SK-N-SH (cell line): ENCODE data around the gene STX1A. TPM values are rescaled to one million over a fixed set of nuclear protein-coding genes. Genes with fewer than 3 reads are reported as not detected.
"Not testable (repeated sequence)": the region's sequence is repeated elsewhere in the genome, so short reads cannot be mapped to it uniquely, and the experiment has no call there.

Experiments
- CTCF ChIA-PET: fragments of 300-600, 350-600 bp; formaldehyde crosslinking; extraction: SDS; loops from one replicate; lab custom pipeline; 2021; lab: Yijun Ruan, JAX
- POLR2A ChIA-PET: fragments of 350-600 bp; sonication (Branson Sonifier 250); formaldehyde crosslinking; extraction: SDS; loops from one replicate; lab custom pipeline; 2020; ENCODE audit warnings: antibody characterized with exemption, inconsistent platforms; lab: Yijun Ruan, JAX
- DNase-seq: peaks from one replicate; pipeline ENCODE4 v3.0.0; 2012
- H2AFZ ChIP-seq: fragments of 200-600 bp; sonication (generic); 2 replicates; pipeline ENCODE4 v1.8.1; 2016; ENCODE audit warnings: antibody characterized with exemption, mild to moderate bottlenecking, low read depth
- H3F3A ChIP-seq: fragments of 200-600 bp; sonication (generic); replicated peaks from 2 replicates; pipeline ENCODE3; 2016; ENCODE audit warnings: antibody characterized with exemption, mild to moderate bottlenecking; ENCODE audit not compliant: insufficient read depth
- H3K27ac ChIP-seq, 2 experiments: fragments of 200-500 bp in 1 of 2; fragments of 200-600 bp in 1 of 2; sonication (Bioruptor generic) in 1 of 2; sonication (generic), shearing (Covaris generic) in 1 of 2; 2 replicates each; pipeline versions ENCODE4 v1.5.1 to v1.6.1; 2014 to 2016; ENCODE audit warnings: low read depth in 2 of 2, inconsistent platforms in 1 of 2, low read length in 1 of 2, mild to moderate bottlenecking in 1 of 2, mixed read lengths in 1 of 2
- H3K27me3 ChIP-seq: fragments of 200-600 bp; sonication (generic), shearing (Covaris generic); 2 replicates; pipeline ENCODE4 v1.6.1; 2016; ENCODE audit warnings: mixed run types; ENCODE audit not compliant: insufficient read depth
- H3K36me3 ChIP-seq, 2 experiments: fragments of 200-500 bp in 1 of 2; fragments of 200-600 bp in 1 of 2; sonication (Bioruptor generic) in 1 of 2; sonication (generic) in 1 of 2; replicated peaks in 1 of 2; 2 replicates each; pipeline versions ENCODE3 to v1.5.1; 2014 to 2016; ENCODE audit warnings: low read length in 1 of 2, mild to moderate bottlenecking in 1 of 2; ENCODE audit not compliant: insufficient read depth in 2 of 2, control insufficient read depth in 1 of 2
- H3K4me1 ChIP-seq, 2 experiments: fragments of 200-500 bp in 1 of 2; fragments of 200-600 bp in 1 of 2; sonication (Bioruptor generic) in 1 of 2; sonication (generic), shearing (Covaris generic) in 1 of 2; 2 replicates each; pipeline versions ENCODE4 v1.5.1 to v1.6.1; 2014 to 2016; ENCODE audit warnings: low read depth in 1 of 2, low read length in 1 of 2, mixed run types in 1 of 2; ENCODE audit not compliant: insufficient read depth in 2 of 2, control insufficient read depth in 1 of 2
- H3K4me2 ChIP-seq: fragments of 200-600 bp; sonication (generic), shearing (Covaris generic); 2 replicates; pipeline ENCODE4 v1.6.1; 2017; ENCODE audit warnings: mixed run types
- H3K4me3 ChIP-seq, 2 experiments: fragments of 200-500 bp in 1 of 2; fragments of 200-600 bp in 1 of 2; sonication (Bioruptor generic) in 1 of 2; sonication (generic), shearing (Covaris generic) in 1 of 2; 2 replicates each; pipeline versions ENCODE4 v1.5.1 to v1.8.1; 2014 to 2016; ENCODE audit warnings: low read depth in 2 of 2, inconsistent platforms in 1 of 2, low read length in 1 of 2, mild to moderate bottlenecking in 1 of 2, mixed read lengths in 1 of 2, moderate library complexity in 1 of 2
- H3K79me2 ChIP-seq: fragments of 200-600 bp; sonication (generic); 2 replicates; pipeline ENCODE4 v1.8.1; 2017; ENCODE audit warnings: mild to moderate bottlenecking; ENCODE audit not compliant: insufficient read depth
- H3K9ac ChIP-seq: fragments of 200-600 bp; sonication (generic); 2 replicates; pipeline ENCODE4 v1.6.1; 2017; ENCODE audit warnings: mixed run types
- H3K9me2 ChIP-seq: fragments of 200-600 bp; sonication (generic); 2 replicates; pipeline ENCODE4 v1.6.1; 2017; ENCODE audit warnings: mixed run types
- H3K9me3 ChIP-seq: fragments of 200-600 bp; sonication (generic); 2 replicates; pipeline ENCODE4 v1.6.1; 2017; ENCODE audit warnings: mixed run types, mild to moderate bottlenecking, moderate library complexity
- H4K20me1 ChIP-seq: fragments of 200-600 bp; sonication (generic); 2 replicates; pipeline ENCODE4 v1.6.1; 2017; ENCODE audit warnings: mild to moderate bottlenecking, mixed run types; ENCODE audit not compliant: insufficient read depth
- CHD2 ChIP-seq: fragments of 150-350 bp; IDR thresholded peaks from 2 replicates; pipeline ENCODE4 v1.6.1; 2018; ENCODE audit warnings: low read length; ENCODE audit not compliant: partially characterized antibody
- EP300 ChIP-seq, 2 experiments: IDR thresholded peaks; 2 replicates each; pipeline versions ENCODE4 v1.4.0 to v1.6.1; 2012; ENCODE audit warnings: borderline replicate concordance in 1 of 2, low read depth in 1 of 2, low read length in 1 of 2
- EZH2phosphoT487 ChIP-seq: fragments of 200-600 bp; sonication (generic); IDR thresholded peaks from 2 replicates; pipeline ENCODE4 v1.6.1; 2017; ENCODE audit warnings: low read depth, mixed run types, mild to moderate bottlenecking, antibody characterized with exemption, moderate library complexity, borderline replicate concordance
- FOXM1 ChIP-seq: IDR thresholded peaks from 2 replicates; pipeline ENCODE4 v1.4.0; 2012; ENCODE audit warnings: low read depth, mild to moderate bottlenecking
- GABPA ChIP-seq: IDR thresholded peaks from 2 replicates; pipeline ENCODE4 v1.4.0; 2012; ENCODE audit warnings: low read depth, mild to moderate bottlenecking
- RXRA ChIP-seq: IDR thresholded peaks from 2 replicates; pipeline ENCODE4 v1.4.0; 2012; ENCODE audit warnings: low read depth, mild to moderate bottlenecking, borderline replicate concordance
- TAF1 ChIP-seq: IDR thresholded peaks from 2 replicates; pipeline ENCODE4 v1.6.1; 2012; ENCODE audit warnings: low read depth, mild to moderate bottlenecking, low read length, moderate library complexity, borderline replicate concordance
- TCF12 ChIP-seq: IDR thresholded peaks from 2 replicates; pipeline ENCODE4 v1.4.0; 2012
- TEAD4 ChIP-seq: IDR thresholded peaks from 2 replicates; pipeline ENCODE4 v1.4.0; 2012; ENCODE audit warnings: mild to moderate bottlenecking, borderline replicate concordance; ENCODE audit not compliant: insufficient read depth
- USF2 ChIP-seq: fragments of 150-350 bp; IDR thresholded peaks from 2 replicates; pipeline ENCODE4 v1.6.1; 2017; ENCODE audit warnings: antibody characterized with exemption, low read length, low read depth, borderline replicate concordance
- WGBS: methylation state at CpG from one replicate; pipeline ENCODE4 v1.1.6; 2017; ENCODE audit warnings: low lambda C conversion rate; 5-methylcytosine and 5-hydroxymethylcytosine counted together
- polyA plus RNA-seq, 3 experiments: library from polyadenylated mRNA; depleted of rRNA; stranded (reverse); fragments of >200 nt; gene quantifications; 2 replicates each; pipeline ENCODE4 v1.2.3, GENCODE V29; 2012
- TF ChIP-seq, protein P1 (sequence below): IDR thresholded peaks from 2 replicates; pipeline ENCODE4; 2012
- TF ChIP-seq, protein P2 (sequence below): IDR thresholded peaks from 2 replicates; pipeline ENCODE4 v1.4.0; 2012; ENCODE audit warnings: low read depth, borderline replicate concordance
- TF ChIP-seq, protein P3 (sequence below): IDR thresholded peaks from 2 replicates; pipeline ENCODE4 v1.6.1; 2012; ENCODE audit warnings: mild to moderate bottlenecking, low read depth, low read length, moderate library complexity

STX1A gene
- polyA plus RNA-seq, 1 of the 3 experiments (the other 2 are of a cell fraction) = 91.1 TPM

GRCh38 chr7:73659983-73660382 is 59.5 kb downstream of the STX1A start:
- TF ChIP-seq CHD2 (no peak), TAF1 (no peak), GABPA (no peak), USF2 (no peak), EZH2phosphoT487 (no peak), TEAD4 (no peak), EP300 (IDR thresholded peaks at IDR 0.05; ENCODE audit: borderline replicate concordance in 1 of 2, low read depth in 1 of 2, low read length in 1 of 2) (no peak), TCF12 (no peak), RXRA (no peak), FOXM1 (no peak)
- TF ChIP-seq, protein P1, sequence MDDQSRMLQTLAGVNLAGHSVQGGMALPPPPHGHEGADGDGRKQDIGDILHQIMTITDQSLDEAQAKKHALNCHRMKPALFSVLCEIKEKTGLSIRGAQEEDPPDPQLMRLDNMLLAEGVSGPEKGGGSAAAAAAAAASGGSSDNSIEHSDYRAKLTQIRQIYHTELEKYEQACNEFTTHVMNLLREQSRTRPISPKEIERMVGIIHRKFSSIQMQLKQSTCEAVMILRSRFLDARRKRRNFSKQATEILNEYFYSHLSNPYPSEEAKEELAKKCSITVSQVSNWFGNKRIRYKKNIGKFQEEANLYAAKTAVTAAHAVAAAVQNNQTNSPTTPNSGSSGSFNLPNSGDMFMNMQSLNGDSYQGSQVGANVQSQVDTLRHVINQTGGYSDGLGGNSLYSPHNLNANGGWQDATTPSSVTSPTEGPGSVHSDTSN = no peak
- TF ChIP-seq, protein P2, sequence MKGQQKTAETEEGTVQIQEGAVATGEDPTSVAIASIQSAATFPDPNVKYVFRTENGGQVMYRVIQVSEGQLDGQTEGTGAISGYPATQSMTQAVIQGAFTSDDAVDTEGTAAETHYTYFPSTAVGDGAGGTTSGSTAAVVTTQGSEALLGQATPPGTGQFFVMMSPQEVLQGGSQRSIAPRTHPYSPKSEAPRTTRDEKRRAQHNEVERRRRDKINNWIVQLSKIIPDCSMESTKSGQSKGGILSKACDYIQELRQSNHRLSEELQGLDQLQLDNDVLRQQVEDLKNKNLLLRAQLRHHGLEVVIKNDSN = no peak
- TF ChIP-seq, protein P3, sequence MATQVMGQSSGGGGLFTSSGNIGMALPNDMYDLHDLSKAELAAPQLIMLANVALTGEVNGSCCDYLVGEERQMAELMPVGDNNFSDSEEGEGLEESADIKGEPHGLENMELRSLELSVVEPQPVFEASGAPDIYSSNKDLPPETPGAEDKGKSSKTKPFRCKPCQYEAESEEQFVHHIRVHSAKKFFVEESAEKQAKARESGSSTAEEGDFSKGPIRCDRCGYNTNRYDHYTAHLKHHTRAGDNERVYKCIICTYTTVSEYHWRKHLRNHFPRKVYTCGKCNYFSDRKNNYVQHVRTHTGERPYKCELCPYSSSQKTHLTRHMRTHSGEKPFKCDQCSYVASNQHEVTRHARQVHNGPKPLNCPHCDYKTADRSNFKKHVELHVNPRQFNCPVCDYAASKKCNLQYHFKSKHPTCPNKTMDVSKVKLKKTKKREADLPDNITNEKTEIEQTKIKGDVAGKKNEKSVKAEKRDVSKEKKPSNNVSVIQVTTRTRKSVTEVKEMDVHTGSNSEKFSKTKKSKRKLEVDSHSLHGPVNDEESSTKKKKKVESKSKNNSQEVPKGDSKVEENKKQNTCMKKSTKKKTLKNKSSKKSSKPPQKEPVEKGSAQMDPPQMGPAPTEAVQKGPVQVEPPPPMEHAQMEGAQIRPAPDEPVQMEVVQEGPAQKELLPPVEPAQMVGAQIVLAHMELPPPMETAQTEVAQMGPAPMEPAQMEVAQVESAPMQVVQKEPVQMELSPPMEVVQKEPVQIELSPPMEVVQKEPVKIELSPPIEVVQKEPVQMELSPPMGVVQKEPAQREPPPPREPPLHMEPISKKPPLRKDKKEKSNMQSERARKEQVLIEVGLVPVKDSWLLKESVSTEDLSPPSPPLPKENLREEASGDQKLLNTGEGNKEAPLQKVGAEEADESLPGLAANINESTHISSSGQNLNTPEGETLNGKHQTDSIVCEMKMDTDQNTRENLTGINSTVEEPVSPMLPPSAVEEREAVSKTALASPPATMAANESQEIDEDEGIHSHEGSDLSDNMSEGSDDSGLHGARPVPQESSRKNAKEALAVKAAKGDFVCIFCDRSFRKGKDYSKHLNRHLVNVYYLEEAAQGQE = no peak
- Histone ChIP-seq H3K9me3 (no peaks in the 10 kb centered on the region), H3K4me1 (no peaks in the 10 kb centered on the region), H3K27me3 (peaks cover 37% of the 10 kb centered on the region; the same call in 1 of the 2 replicates), H3K4me2 (no peak overlapping the region), H2AFZ (no peak overlapping the region), H4K20me1 (no peaks in the 10 kb centered on the region), H3K79me2 (no peaks in the 10 kb centered on the region), H3K9ac (no peak overlapping the region), H3K9me2 (no peaks in the 10 kb centered on the region), H3K27ac (no peak overlapping the region), H3K4me3 (no peak overlapping the region), H3K36me3 (no peaks in the 10 kb centered on the region), H3F3A (no peaks in the 10 kb centered on the region)
- POLR2A ChIA-PET = no interaction called here
- 39% methylated on average over 8 of the region's 8 CpGs for WGBS
- CTCF ChIA-PET = interaction anchor here (2.1 to 5.2 kb wide), 2 partner anchors 8 to 54 kb away, joined by 8 to 26 read pairs; partner anchors contain the start of gene VPS37D
- DNase-seq = no peak

DNA sequence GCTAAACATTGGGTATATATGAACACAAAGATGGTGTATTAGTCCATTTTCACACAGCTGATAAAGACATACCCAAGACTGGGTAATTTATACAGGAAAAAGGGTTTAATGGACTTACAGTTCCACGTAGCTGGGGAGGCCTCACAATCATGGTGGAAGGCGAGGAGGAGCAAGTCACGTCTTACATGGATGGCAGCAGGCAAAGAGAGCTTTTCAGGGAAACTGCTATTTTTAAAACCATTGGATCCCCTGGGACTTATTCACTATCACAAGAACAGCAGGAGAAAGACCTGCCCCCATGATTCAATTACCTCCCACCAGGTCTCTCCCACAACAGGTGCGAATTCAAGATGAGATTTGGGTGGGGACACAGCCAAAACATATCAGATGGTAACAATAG is 64.2 kb downstream of the STX1A start:
- H3F3A ChIP-seq, H3K9ac ChIP-seq, H4K20me1 ChIP-seq, POLR2A ChIA-PET, H3K79me2 ChIP-seq, DNase-seq, H2AFZ ChIP-seq, H3K9me2 ChIP-seq, H3K9me3 ChIP-seq, H3K4me3 ChIP-seq, H3K27ac ChIP-seq, H3K4me1 ChIP-seq, H3K4me2 ChIP-seq, H3K36me3 ChIP-seq: not testable (repeated sequence)
- peaks cover 53% of the 10 kb centered on the region for H3K27me3 ChIP-seq
- WGBS = 35% methylated on average over 4 of the region's 4 CpGs
- CTCF ChIA-PET = interaction anchor here (2.2 to 3.1 kb wide), 2 partner anchors 26 to 79 kb away, joined by 6 to 12 read pairs; no protein-coding TSS in a partner anchor
